PC-3 (cell line): ENCODE results near the gene NFKB1. TPM values are rescaled to one million over a fixed set of nuclear protein-coding genes. Genes with fewer than 3 reads are reported as not detected.
A peak's percentile ranks its signal among the peaks of the same experiment; 100 is the strongest.

ENCODE experiments used
- ATAC-seq: fragments of 200-7000 bp; cut with Tn5 transposase; 2 replicates; pipeline ENCODE4 v1.9.1; 2020; ENCODE audit warnings: mild to moderate bottlenecking, moderate library complexity
- BruUV-seq: library from RNA; stranded (reverse); fragments of 400-500 nt; replicated peaks from 2 replicates; lab custom pipeline; 2021; lab: Mats Ljungman, UMichigan
- CTCF ChIA-PET: fragments of 300-600 bp; sonication (Branson Sonifier 250); formaldehyde crosslinking; loops from one replicate; lab custom pipeline; 2022; ENCODE audit warnings: antibody characterized with exemption; lab: Charles Lee
- POLR2A ChIA-PET: fragments of 300-600 bp; sonication (Branson Sonifier 250); formaldehyde crosslinking; loops from one replicate; lab custom pipeline; 2022; ENCODE audit warnings: antibody characterized with exemption; ENCODE audit not compliant: unreplicated experiment; lab: Charles Lee
- DNase-seq: peaks from one replicate; pipeline ENCODE4 v3.0.0-alpha.2; 2015
- H2AFZ ChIP-seq: fragments of 300-600 bp; sonication (generic); 2 replicates; pipeline ENCODE4 v1.6.0; 2016; ENCODE audit warnings: antibody characterized with exemption, low read length
- H3F3A ChIP-seq: fragments of 300-600 bp; sonication (generic); one replicate; pipeline ENCODE4 v1.6.0; 2017; ENCODE audit warnings: antibody characterized with exemption, low read length, control low read depth, mild to moderate bottlenecking; ENCODE audit not compliant: unreplicated experiment
- H3K27ac ChIP-seq: fragments of 300-600 bp; sonication (generic); 2 replicates; pipeline ENCODE4 v1.5.1; 2016; ENCODE audit warnings: mild to moderate bottlenecking, low read length
- H3K27me3 ChIP-seq: fragments of 300-600 bp; sonication (generic); 2 replicates; pipeline ENCODE4 v1.6.1; 2016; ENCODE audit warnings: low read length, mixed read lengths
- H3K36me3 ChIP-seq: fragments of 300-600 bp; sonication (generic); 2 replicates; pipeline ENCODE4 v1.6.1; 2016; ENCODE audit warnings: low read depth, mixed run types, low read length, mixed read lengths
- H3K4me1 ChIP-seq: fragments of 300-600 bp; sonication (generic); 2 replicates; pipeline ENCODE4 v1.5.1; 2016; ENCODE audit warnings: low read length; ENCODE audit not compliant: insufficient read depth
- H3K4me2 ChIP-seq: fragments of 300-600 bp; sonication (generic); 2 replicates; pipeline ENCODE4 v1.6.0; 2016; ENCODE audit warnings: low read length
- H3K4me3 ChIP-seq: fragments of 300-600 bp; sonication (generic); 2 replicates; pipeline ENCODE4 v1.5.1; 2016; ENCODE audit warnings: mild to moderate bottlenecking, low read length, mixed read lengths
- H3K79me2 ChIP-seq: fragments of 300-600 bp; sonication (generic); 2 replicates; pipeline ENCODE4 v1.6.1; 2017; ENCODE audit warnings: low read length, mixed read lengths
- H3K9ac ChIP-seq: fragments of 300-600 bp; sonication (generic); 2 replicates; pipeline ENCODE4 v1.6.0; 2016; ENCODE audit warnings: mild to moderate bottlenecking, low read length
- H3K9me2 ChIP-seq: fragments of 300-600 bp; sonication (generic); replicated peaks from 2 replicates; pipeline ENCODE4 v1.6.1; 2016; ENCODE audit warnings: mixed run types, low read length, mixed read lengths
- H3K9me3 ChIP-seq: fragments of 300-600 bp; sonication (generic); 2 replicates; pipeline ENCODE4 v1.6.1; 2016; ENCODE audit warnings: low read length, mixed read lengths
- H4K20me1 ChIP-seq: fragments of 300-600 bp; sonication (generic); 2 replicates; pipeline ENCODE4 v1.6.1; 2016; ENCODE audit warnings: low read length, mixed read lengths
- CTCF ChIP-seq: fragments of 300-600 bp; sonication (generic); conservative IDR thresholded peaks from 2 replicates; pipeline ENCODE4 v1.5.1; 2017; ENCODE audit warnings: antibody characterized with exemption, low read depth, mild to moderate bottlenecking, low read length
- EZH2 ChIP-seq: fragments of 300-600 bp; sonication (generic); IDR thresholded peaks from one replicate; pipeline ENCODE4 v1.6.1; 2017; ENCODE audit warnings: antibody characterized with exemption, mild to moderate bottlenecking, low read length; ENCODE audit not compliant: unreplicated experiment
- EZH2phosphoT487 ChIP-seq: fragments of 300-600 bp; sonication (generic); IDR thresholded peaks from 2 replicates; pipeline ENCODE4 v1.6.1; 2018; ENCODE audit warnings: mild to moderate bottlenecking, antibody characterized with exemption, low read length, borderline replicate concordance
- intact Hi-C: fragments of 100-400 bp; cut with micrococcal nuclease; formaldehyde crosslinking; loops from 2 replicates; pipeline ENCODE4 v1.9.0; 2023
- total RNA-seq: library from RNA; depleted of rRNA; stranded (reverse); fragments of >200 nt; gene quantifications from 2 replicates; pipeline ENCODE4 v1.2.3, GENCODE V29; 2014

The NFKB1 gene
- total RNA-seq, 1 experiment from 2014 or later: 22.2 TPM

- H3K4me1 ChIP-seq: peaks cover 24% of the 10 kb centered on the region
- peaks cover 5% of the 10 kb centered on the region; the same call in 1 of the 2 replicates for H3K36me3 ChIP-seq
- no peaks in the 10 kb centered on the region for H3K27me3 ChIP-seq
- H4K20me1 ChIP-seq: no peaks in the 10 kb centered on the region
- H3F3A ChIP-seq: no peaks in the 10 kb centered on the region
- peak; percentile 86 for TF ChIP-seq CTCF
- TF ChIP-seq EZH2: no peak
- TF ChIP-seq EZH2phosphoT487: no peak
- H3K4me3 ChIP-seq: peak overlapping the region; percentile 60
- POLR2A ChIA-PET: interaction anchor here (0.7 kb wide), 1 partner anchor 574 kb away, joined by 3 read pairs; no protein-coding TSS in a partner anchor
- H3K4me2 ChIP-seq: peak overlapping the region; percentile 83
- H3K79me2 ChIP-seq: no peaks in the 10 kb centered on the region
- no peaks in the 10 kb centered on the region for H3K9me2 ChIP-seq
- intact Hi-C loops: loop anchor here (1.0 to 2.0 kb wide), 4 partner anchors 168 to 470 kb away; partner anchors contain the start of gene UBE2D3
- peak; percentile 90 for ATAC-seq
- DNase-seq: peak; percentile 78
- H3K9ac ChIP-seq: peak overlapping the region; percentile 40; the same call in 1 of the 2 replicates
- peak overlapping the region; percentile 69 for H2AFZ ChIP-seq
- CTCF ChIA-PET: interaction anchor here (0.6 to 1.1 kb wide), 10 partner anchors 20 to 479 kb away, joined by 3 to 7 read pairs (median 4); partner anchors contain the start of genes BDH2 and UBE2D3
- TSS peak; percentile 31 for BruUV-seq
- peak overlapping the region; percentile 68 for H3K27ac ChIP-seq
- no peaks in the 10 kb centered on the region for H3K9me3 ChIP-seq
These were observed 119.7 kb downstream of the NFKB1 start for GRCh38 chr4:102620697-102621497.

GRCh38 chr4:102623622-102624021, 122.5 kb downstream of the NFKB1 start:
- BruUV-seq: no TSS peak
- H3K4me3 ChIP-seq: no peak overlapping the region
- H2AFZ ChIP-seq: no peak overlapping the region
- H3K27ac ChIP-seq: no peak overlapping the region
- H4K20me1 ChIP-seq: no peaks in the 10 kb centered on the region
- TF ChIP-seq EZH2phosphoT487 (no peak), CTCF (peak; percentile 29; the same call in 1 of the 2 replicates)
- ChIA-PET POLR2A (no interaction called here), CTCF (interaction anchor here (0.7 kb wide), 1 partner anchor 188 kb away, joined by 3 read pairs; no protein-coding TSS in a partner anchor)
- intact Hi-C loops: no loop called here
- H3K79me2 ChIP-seq: no peaks in the 10 kb centered on the region
- no peaks in the 10 kb centered on the region for H3K36me3 ChIP-seq
- peak; percentile 40 for DNase-seq
- no peak for ATAC-seq
- no peaks in the 10 kb centered on the region for H3K9me2 ChIP-seq
- H3K4me1 ChIP-seq: peaks cover 44% of the 10 kb centered on the region
- H3K4me2 ChIP-seq: no peak overlapping the region
- H3F3A ChIP-seq: peaks cover 8% of the 10 kb centered on the region
- H3K9ac ChIP-seq: no peak overlapping the region
- no peaks in the 10 kb centered on the region for H3K9me3 ChIP-seq
- no peaks in the 10 kb centered on the region for H3K27me3 ChIP-seq

- Histone ChIP-seq H3K4me3 (no peak overlapping the region), H3K27me3 (no peaks in the 10 kb centered on the region), H2AFZ (no peak overlapping the region), H3F3A (peaks cover 10% of the 10 kb centered on the region), H3K79me2 (no peaks in the 10 kb centered on the region), H3K9me2 (no peaks in the 10 kb centered on the region), H3K9me3 (no peaks in the 10 kb centered on the region), H3K36me3 (no peaks in the 10 kb centered on the region), H3K27ac (no peak overlapping the region), H3K4me2 (no peak overlapping the region), H4K20me1 (no peaks in the 10 kb centered on the region), H3K9ac (no peak overlapping the region), H3K4me1 (peaks cover 52% of the 10 kb centered on the region)
- TF ChIP-seq CTCF (no peak), EZH2phosphoT487 (no peak), EZH2 (no peak)
- DNase-seq (no peak), ATAC-seq (no peak)
- intact Hi-C loops: no loop called here
- BruUV-seq: no TSS peak
- CTCF ChIA-PET: no interaction called here
- POLR2A ChIA-PET: no interaction called here
These were observed 123.3 kb downstream of the NFKB1 start for GRCh38 chr4:102624505-102624904.
